ENCODE measurements around the gene LTV1.
"Not testable (repeated sequence)": the region's sequence is repeated elsewhere in the genome, so short reads cannot be mapped to it uniquely, and the experiment has no call there.

Gene LTV1, protein sequence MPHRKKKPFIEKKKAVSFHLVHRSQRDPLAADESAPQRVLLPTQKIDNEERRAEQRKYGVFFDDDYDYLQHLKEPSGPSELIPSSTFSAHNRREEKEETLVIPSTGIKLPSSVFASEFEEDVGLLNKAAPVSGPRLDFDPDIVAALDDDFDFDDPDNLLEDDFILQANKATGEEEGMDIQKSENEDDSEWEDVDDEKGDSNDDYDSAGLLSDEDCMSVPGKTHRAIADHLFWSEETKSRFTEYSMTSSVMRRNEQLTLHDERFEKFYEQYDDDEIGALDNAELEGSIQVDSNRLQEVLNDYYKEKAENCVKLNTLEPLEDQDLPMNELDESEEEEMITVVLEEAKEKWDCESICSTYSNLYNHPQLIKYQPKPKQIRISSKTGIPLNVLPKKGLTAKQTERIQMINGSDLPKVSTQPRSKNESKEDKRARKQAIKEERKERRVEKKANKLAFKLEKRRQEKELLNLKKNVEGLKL

DNA sequence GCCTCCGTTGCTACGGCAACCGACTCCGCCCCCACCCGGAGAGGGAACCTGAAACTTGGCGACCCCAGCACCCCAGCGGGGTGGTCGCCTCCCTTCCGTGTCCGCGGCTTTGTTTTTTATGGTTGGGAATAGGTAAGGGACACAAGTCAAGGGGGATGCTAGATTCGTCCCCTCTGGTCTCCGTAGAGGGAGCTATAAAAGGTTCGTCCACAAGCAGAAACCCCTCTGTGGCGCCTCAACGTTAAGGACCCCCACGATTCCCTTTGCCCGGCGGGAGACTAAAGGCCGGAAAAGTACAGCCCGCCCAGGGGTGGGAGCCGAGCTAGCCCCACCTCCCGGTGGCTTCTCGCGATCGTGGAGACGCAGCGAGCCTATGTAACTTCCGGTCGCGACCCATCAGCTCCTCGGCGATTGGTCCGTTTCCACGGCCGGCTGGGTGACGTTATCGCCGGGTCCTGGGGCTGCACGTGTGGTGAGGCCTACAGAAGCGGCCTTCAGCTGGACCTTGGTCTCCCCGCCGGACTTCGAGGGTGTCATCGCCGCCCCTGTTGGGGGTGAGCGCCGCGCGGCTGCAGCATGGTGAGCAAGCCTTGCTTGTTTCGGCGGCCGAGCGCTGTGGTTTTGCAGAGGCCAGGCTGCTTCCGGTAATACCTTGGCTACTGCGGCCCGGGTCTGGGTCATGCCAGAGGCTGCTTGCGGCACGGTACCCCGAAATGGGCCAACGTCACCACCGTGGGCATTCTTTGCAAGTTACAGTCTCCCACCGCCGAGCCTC is at the start of gene LTV1:
TSS of gene LTV1 (plus strand) at position 437 of the 775 bp plus-strand sequence. CDS start at position 577, 140 bp downstream.
- DNase-seq (ENCODE audit: low read depth, low spot score), result peak; percentile 84

DNA sequence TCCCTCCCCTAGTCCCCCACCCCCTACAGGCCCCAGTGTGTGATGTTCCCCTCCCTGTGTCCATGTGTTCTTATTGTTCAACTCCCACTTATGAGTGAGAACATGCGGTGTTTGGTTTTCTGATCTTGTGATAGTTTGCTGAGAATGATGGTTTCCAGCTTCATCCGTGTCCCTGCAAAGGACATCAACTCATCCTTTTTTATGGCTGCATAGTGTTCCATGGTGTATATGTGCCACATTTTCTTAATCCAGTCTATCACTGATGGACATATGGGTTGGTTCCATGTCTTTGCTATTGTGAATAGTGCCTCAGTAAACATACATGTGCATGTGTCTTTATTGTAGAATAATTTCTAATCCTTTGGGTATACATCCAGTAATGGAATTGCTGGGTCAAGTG is 46.6 kb upstream of the LTV1 start:
- DNase-seq (ENCODE audit: low read depth, low spot score), result not testable (repeated sequence)

DNA sequence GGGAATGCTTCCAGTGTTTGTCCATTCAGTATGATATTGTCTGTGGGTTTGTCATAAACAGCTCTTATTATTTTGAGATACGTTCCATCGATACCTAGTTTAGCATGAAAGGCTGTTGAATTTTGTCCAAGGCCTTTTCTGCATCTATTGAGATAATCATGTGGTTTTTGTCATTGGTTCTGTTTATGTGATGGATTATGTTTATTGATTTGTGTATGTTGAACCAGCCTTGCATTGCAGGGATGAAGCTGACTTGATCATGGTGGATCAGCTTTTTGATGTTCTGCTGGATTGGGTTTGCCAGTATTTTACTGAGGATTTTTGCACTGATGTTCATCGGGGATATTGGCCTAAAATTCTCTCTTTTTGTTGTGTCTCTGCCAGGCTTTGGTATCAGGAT is 44.7 kb upstream of the LTV1 start:
- not testable (repeated sequence) for DNase-seq (ENCODE audit: low read depth, low spot score)

DNA sequence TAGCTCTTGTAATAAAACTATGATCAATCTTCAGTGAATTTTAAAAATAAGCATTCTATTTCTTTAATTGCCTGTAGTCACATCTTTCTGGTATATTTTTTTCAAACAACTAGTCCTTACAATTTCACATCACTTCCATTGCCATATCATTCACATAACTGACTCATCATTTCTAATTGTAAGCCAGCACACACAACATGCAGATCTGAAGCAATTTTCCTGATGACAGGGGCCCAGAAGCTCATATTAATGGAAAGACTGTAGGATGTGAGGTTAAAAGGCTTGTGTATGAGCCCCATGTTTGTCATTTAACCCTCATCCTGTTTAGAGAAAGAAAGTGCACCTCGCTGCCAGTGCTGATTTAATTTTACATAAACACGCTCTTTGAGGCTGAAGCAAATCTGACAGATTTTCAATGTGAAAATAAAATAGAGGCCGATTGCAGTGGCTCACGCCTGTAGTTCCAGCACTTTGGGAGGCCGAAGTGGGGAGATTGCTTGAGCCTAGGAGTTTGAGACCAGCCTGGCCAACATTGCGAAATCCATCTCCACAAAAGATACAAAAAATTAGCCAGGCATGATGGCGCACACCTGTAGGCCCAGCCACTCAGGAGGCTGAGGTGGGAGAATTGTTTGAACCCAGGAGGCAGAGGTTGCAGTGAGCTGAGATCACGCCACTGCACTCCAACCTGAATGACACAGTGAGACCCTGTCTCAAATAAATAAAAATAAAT is 40.1 kb upstream of the LTV1 start:
- no peak for DNase-seq (ENCODE audit: low read depth, low spot score)

DNA sequence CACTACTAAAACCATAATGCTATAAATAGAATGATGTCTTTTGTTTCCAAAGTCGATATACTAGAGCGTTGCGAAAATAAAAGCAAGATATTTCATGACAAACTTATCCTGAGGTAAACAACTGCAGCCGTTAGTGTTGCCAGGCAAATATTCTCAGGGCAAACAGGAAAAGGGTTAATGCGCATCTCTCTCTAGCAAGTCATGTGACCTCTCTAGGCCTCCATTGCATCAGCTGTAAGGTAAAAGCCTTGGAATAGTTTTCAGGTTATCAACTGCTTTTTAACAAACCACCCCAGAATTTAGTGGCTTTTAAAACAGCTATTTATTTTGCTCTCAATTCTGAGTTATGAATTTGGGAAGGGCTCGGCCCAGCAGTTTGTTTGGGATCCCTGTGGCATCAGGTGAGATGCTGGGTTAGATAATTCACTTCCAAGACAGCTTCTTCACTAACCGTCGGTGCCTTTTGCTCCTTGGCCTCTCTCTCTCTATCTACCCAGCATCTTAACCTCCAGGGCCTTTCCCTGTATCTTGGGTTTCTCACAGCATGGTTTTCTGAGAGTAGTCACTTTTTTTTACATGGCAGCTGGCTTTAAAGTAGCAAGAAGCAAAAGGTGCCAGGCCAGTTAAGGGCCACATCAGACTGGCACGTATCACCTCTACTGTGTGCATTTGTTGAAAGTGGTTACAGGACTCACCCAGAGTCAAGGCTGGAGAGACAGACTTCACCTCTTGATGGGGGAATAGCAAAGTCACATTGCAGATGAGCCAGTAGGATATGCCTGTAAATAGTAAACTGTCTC is 39.2 kb upstream of the LTV1 start:
- DNase-seq (ENCODE audit: low read depth, low spot score), result no peak

DNA sequence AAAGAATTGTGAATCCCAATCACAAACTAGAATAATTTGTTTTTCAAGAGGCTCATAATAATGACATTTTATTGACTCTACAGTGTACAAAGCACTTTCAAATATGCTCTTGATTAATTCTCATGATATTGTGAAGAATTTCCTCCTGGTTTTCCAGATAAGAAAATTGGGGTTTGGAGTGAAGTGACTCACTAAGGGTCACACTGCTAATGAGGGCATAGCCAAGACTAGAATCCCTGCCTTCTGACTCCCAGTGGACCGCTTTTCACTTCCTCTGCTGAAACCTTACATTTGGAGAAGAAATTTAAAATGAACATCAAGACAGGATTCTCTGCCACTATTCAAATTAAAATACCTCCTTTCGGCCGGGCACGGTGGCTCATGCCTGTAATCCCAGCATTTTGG is 38.3 kb upstream of the LTV1 start:
- no peak for DNase-seq (ENCODE audit: low read depth, low spot score)

DNA sequence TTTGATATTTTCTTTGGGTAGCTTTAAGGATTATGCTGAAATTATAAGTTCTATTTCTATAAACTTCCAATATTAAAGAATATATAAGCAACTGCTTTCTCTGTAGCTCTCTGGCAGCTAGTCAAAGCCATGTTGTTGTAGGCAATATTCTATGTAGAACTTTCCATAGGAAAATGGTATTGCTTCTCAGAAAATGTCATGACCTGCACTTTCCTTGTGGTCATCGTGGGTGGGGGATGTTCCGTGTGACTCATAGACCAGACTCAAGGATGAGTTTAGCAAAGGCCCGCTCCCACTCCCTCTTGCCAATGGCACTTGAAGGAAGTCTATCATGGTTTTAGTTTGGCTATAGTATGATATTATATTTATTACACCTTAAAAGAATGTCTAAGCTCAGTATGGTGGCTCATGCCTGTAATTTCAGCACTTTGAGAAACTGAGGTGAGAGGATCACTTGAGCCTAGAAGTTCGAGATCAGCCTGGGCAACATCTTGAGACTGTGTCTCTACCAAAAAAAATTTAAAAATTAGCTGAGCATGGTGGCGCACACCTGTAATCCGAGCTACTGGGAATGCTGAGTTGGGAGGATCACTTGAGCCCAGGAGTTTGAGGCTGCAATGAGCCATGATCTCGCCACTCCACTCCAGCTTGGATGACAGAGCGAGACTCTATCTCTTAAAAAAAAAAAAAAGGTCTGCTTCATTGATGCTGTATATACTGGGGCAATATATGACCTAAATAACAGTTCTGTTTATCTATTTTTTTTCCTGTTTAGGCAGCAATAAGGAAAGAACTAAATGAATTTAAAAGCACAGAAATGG is 36.6 kb upstream of the LTV1 start:
- DNase-seq (ENCODE audit: low read depth, low spot score), result peak; percentile 41

DNA sequence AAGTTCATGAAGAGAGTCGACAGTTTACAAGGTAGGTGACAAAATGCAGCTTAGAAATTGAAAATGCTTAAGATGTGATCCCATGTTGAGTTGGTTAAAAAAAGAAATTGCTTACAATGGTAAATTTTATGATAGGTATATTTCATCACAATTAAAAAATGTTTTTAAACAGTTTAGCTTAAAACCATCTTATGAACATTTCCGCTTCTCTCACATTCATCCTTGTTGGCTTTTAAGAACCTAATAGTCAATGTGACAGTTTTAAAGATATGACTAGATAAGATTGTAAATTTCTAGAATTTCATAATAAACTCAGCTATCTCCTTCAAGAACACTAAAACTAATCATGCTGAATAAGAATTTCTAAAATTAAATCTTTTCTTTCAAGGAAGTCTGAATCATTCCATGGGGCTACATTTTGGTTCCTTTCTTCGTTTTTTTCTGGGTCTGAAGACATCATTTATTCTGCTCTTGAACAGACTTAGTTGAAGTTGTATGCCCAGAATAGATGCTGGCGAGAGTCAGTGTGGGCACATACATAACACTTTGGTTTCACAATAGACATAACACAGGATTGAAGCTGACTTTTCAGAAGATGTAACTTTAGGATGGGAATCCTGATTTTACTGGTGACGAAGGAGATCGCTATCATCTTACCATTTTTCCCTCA is 35.9 kb upstream of the LTV1 start:
- no peak for DNase-seq (ENCODE audit: low read depth, low spot score)

DNA sequence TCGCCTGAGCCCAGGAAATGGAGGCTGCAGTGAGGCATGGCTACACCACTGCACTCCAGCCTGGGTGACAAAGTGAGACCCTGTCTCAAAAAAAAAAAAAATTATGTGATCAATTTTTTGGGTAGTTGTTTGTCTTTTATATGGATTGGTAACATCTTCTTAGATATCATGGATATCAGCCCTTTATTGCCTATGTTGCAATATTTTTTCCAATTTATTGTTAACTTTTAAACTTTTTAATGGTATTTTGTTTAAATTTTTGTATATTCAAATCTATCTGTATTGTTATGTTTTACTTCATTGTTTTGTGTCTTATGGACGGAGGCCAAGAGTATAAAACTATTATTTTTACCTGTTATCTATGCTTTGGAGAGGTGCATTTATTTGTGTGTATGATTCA is 32.4 kb upstream of the LTV1 start:
- no peak for DNase-seq (ENCODE audit: low read depth, low spot score)

DNA sequence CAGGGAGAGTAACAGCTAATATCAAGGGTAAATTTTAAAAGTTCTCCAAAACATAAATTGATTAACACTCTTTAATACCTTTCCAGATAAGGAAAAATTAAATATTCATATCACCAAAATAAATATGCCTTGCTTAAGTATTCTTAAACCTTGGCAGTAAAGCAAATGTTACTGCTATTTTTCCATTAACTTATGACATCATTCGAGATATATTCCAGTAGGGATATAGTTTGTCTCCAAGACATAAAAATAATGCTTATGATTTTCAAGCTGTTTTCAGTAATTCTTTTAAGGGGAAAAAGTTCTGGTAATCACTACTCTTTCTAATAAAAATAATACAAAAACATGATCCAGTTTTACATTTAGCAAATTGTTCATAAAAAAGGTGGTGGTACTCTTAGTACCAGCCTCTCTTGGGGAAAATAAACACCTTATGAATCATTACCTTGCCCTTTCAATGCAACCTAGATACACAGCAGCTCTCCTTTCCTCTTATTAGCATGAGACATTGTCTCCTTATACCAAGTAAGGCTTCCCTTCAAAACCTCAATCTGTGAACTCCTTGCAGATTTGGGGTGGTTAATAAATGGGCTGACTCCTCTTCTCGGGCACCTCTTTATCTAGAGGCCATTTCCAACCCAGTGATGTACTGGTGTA is 31.5 kb upstream of the LTV1 start:
- DNase-seq (ENCODE audit: low read depth, low spot score), result no peak

DNA sequence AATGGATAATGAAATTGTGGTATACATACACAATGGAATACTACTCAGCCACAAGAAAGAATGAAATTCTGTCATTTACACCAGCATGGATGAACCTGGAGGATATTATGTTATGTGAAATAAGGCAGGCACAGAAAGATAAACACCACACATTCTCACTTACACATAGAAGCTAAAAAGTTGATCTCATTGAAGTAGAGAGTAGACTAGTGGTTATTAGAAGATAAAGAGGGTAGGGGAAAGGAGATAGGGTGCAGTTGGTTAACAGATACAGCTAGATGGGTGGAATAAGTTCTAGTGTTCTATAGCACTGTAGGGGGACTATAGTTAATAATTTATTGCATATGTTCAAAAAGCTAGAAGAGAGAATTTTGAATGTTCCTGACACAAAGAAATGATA is 25.5 kb upstream of the LTV1 start:
- DNase-seq (ENCODE audit: low read depth, low spot score), result no peak

DNA sequence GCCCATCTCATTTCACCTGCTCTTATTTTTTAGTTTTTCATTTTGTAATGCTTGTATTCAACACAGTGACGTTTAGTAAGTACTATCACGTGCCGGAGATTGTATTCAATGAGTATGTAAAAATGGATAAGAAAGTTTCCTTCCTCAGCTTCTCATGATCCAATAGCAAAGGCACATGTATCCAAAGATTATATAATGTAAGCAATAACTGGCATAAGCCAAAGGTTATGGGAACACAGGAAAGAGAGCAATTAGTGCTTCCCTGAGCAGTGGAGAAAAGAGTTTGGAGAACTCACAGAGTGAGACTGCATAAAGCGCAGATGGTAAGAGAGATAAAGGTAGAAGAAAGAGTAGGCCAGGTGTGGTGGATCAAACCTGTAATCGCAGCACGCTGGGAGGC is 21.8 kb upstream of the LTV1 start:
- DNase-seq (ENCODE audit: low read depth, low spot score), result no peak

DNA sequence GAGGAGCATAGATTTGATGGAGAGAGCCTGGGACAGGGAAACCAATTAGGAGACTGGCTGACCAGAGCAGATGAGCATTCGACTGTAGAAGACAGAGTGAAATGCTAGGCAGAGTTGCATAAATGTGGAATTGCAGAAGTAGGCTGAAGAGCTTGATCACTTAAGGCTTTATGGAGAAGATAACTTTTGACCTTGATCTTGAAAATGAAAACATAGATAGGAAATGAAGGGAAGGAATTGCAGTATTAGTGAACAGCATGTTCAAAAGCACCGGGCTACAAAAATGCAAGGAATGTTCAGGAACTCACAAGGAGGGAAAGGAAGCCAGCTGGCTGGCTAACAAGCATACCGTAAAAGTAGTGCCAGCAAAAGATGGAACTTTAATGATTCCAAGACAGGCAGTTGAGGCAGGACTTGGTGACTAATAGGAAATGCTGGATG is 20.5 kb upstream of the LTV1 start:
- no peak for DNase-seq (ENCODE audit: low read depth, low spot score)

DNA sequence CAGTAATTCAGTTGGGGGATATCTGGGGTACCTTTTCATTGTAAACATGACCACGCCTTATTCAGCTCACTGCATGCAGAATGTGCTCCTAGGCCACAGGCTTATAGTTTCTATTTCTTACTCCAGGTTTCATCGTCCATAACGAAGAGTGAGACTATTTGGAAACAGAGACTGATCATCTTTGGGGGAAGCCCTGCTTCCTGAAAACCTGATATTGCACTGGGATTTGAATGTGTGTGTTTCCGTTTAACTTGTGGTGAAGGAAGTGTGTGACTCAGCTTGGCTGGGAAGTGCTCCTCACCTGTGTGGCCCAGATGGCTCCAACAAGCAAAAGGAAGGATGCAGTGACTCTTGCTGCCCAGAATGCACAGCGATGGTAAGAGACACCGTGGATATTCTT is 19.6 kb upstream of the LTV1 start:
- no peak for DNase-seq (ENCODE audit: low read depth, low spot score)

DNA sequence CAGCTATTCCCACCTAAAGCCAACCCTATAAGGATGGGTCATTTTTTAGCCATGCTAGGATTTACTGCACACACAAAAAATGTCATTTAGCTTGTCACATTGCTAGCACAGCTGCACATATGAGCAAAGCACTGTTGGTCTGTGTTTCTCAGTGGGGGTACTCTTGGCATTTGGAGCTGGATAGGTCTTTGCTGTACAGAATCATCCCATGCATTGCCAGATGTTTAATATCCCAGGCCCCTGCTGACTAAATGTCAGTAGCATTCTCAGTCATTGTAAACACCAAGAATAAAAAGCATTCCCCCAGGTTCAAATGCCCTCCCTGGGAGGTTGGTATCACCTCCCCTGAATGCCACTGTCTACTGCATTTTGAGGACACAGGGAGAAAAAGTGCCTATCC is 14.6 kb upstream of the LTV1 start:
- no peak for DNase-seq (ENCODE audit: low read depth, low spot score)

DNA sequence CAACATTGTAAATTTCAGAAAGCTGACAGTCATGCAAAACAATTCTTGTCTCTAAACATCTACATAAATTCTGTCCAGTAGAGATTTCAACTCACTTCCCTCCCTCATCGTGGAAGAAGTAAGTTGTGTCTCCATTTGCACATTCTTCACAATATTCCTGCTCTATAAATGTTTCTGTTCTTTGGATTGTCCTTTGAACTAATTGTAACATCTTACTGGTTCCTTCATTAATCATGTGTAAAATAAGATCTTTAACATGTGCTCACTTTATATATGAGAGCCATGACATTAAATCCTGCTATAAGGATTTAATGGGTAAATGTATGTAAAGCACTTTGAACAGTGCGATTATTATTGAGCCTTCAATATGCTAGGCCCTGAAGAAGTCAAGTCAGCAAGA is 7.0 kb upstream of the LTV1 start:
- no peak for DNase-seq (ENCODE audit: low read depth, low spot score)

DNA sequence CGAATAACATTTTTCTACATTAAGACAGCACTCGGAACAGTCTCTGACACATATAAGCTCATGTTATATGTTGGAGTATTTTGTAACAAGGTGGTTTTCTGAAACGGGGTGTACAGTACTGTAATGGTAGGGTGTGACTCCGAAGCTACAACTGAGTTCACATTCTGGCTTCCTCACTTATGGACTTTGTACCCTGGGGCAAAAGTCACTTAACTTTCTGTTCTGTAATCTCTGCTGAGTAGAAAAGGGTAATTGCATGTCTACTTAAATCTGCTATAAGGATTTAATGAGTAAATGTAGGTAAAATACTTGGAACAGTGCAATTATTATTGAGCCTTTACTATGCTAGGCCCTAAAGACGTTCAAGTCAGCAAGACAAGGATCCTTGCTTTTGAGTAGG is 4.7 kb upstream of the LTV1 start:
- DNase-seq (ENCODE audit: low read depth, low spot score), result no peak

DNA sequence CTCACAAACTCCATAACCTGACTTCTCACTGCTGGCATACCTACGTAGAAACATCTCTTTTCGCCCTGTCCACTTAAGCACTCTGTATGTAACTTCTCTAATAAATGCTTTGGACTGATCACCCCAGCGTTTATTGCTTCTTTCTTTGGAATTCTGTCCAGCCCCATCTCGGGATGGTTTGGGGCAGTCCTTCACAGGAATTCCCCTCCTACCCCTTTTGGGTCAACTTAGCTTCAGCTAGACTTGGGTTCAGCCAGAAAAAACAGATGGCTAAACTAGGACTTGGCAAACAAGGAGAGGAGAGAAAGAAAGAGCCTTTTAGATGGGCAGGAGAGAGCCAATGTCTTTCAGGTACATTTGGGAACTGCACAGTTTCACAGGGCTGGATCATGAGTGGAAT is 3.9 kb upstream of the LTV1 start:
- DNase-seq (ENCODE audit: low read depth, low spot score), result no peak

DNA sequence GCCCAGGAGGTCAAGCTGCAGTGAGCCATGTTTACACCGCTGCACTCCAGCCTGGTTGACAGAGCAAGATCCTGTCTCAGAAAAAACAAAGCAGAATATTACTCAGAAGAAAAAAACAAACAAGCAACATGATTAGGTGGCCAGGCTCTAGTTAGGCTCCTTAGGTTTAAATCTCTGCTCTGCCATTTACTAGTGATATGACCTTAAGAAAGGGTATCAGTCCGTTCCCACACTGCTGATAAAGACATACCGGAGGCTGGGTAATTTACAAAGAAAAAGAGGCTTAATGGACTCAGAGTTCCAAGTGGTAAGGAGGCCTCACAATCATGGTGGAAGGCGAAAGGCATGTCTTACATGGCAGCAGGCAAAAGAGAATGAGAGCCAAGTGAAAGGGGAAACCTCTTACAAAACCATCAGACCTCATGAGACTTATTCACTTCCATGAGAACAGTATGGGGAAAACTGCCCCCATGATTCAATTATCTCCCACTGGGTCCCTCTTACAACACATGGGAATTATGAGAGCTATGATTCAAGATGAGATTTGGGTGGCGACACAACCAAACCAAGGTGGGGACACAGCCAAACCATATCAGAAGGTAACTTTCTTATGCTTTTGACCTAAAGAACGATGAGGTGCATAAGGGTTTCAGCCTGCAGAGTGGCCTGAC is 2.4 kb upstream of the LTV1 start:
- no peak for DNase-seq (ENCODE audit: low read depth, low spot score)
